Esophagus muscularis mucosa (tissue), 4 donors: Measurements from ENCODE around the gene UBE2G1. TPM values are rescaled to one million over a fixed set of nuclear protein-coding genes. Genes with fewer than 3 reads are reported as not detected.
"Not testable (repeated sequence)": the region's sequence is repeated elsewhere in the genome, so short reads cannot be mapped to it uniquely, and the experiment has no call there.

Experiments
- DNase-seq: peaks from one replicate; pipeline ENCODE4 v3.0.0-alpha.2; 2017; ENCODE audit errors: extremely low spot score
- H3K27ac ChIP-seq, 4 donors: fragments of 200-600 bp; sonication (generic); replicated peaks in 1 of 4; 1 replicate in 3 of 4; 2 replicates in 1 of 4; pipeline ENCODE4 v1.5.1; 2016 to 2019; ENCODE audit warnings: mild to moderate bottlenecking in 1 of 4
- H3K27me3 ChIP-seq, 4 donors: fragments of 200-600 bp; sonication (generic); one replicate each; pipeline versions ENCODE4 v1.5.1 to v1.6.0; 2016 to 2019
- H3K36me3 ChIP-seq, 4 donors: fragments of 200-600 bp; sonication (generic); one replicate each; pipeline ENCODE4 v1.5.1; 2016 to 2019
- H3K4me1 ChIP-seq, 4 donors: fragments of 200-600 bp; sonication (generic); one replicate each; pipeline ENCODE4 v1.5.1; 2016 to 2019
- H3K4me3 ChIP-seq, 4 donors: fragments of 200-600 bp; sonication (generic); 1 replicate in 2 of 4; 2 replicates in 2 of 4; pipeline ENCODE4 v1.5.1; 2016 to 2019; ENCODE audit warnings: mild to moderate bottlenecking in 4 of 4, moderate library complexity in 1 of 4
- H3K9me3 ChIP-seq, 4 donors: fragments of 200-600 bp; sonication (generic); 1 replicate in 3 of 4; 2 replicates in 1 of 4; pipeline ENCODE4 v1.5.1; 2016 to 2019
- CTCF ChIP-seq, 3 experiments: fragments of 200-600 bp in 2 of 3; fragments of 450-650 bp in 1 of 3; sonication (generic) in 2 of 3; IDR thresholded peaks; one replicate each; pipeline ENCODE4 v1.5.1; 2017 to 2019; ENCODE audit warnings: antibody characterized with exemption in 3 of 3, mild to moderate bottlenecking in 2 of 3, moderate library complexity in 1 of 3
- EP300 ChIP-seq: sonication (generic); formaldehyde crosslinking; IDR thresholded peaks from one replicate; pipeline ENCODE4 v1.6.1; 2017; ENCODE audit warnings: antibody characterized with exemption
- POLR2A ChIP-seq: fragments of 450-650 bp; IDR thresholded peaks from one replicate; pipeline ENCODE4 v1.6.1; 2017; ENCODE audit warnings: antibody characterized with exemption, moderate library complexity, mild to moderate bottlenecking, low read depth
- POLR2AphosphoS5 ChIP-seq, 2 donors: sonication (generic); formaldehyde crosslinking; IDR thresholded peaks; one replicate each; pipeline ENCODE4 v1.6.1; 2017; ENCODE audit warnings: antibody characterized with exemption in 2 of 2
- WGBS: methylation state at CpG from one replicate; pipeline ENCODE4 v1.1.5; 2018; 5-methylcytosine and 5-hydroxymethylcytosine counted together
- intact Hi-C: fragments of 100-400 bp; cut with DNase I; formaldehyde crosslinking; loops from one replicate; pipeline ENCODE4 v1.15.1; 2023
- total RNA-seq, 4 donors: library from RNA; depleted of rRNA; stranded (reverse); fragments of >200 nt; gene quantifications; one replicate each; pipeline versions ENCODE4 v1.1.0 to v1.2.1, GENCODE V29; 2016

Gene UBE2G1
- total RNA-seq, 4 donors from 2014 or later: 53.7 to 84.3 (median 61.2) TPM

DNA sequence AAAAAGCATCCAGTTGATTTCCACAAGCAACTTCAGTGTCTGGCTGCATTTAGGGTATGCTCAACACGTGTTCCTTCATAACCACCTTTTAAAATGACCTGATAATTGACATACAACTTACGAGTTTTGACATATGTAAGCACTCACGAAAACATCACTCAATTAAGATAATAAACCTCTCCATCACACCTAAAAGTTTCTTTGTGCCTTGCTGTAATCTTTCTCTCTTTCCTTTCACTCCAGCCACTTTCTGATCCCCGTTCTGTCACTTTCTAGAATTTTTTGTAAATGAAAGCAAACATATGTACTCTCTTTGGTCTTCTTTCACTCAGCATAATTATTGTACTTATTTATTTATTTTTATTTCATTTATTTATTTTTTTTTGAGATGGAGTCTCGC lies 20.7 kb upstream of the UBE2G1 start:
- 73% methylated on average over 5 of the region's 5 CpGs for WGBS
- Histone ChIP-seq H3K27me3 (no peaks in the 10 kb centered on the region), H3K4me1 (peaks cover 0 to 10% (median 8%) of the 10 kb centered on the region in 4 donors), H3K4me3 (no peak overlapping the region), H3K9me3 (no peaks in the 10 kb centered on the region), H3K36me3 (no peaks in the 10 kb centered on the region), H3K27ac (no peak overlapping the region)
- no peak for TF ChIP-seq POLR2AphosphoS5 (IDR thresholded peaks at IDR 0.05)
- TF ChIP-seq EP300: no peak
- TF ChIP-seq POLR2A: no peak
- no peak for TF ChIP-seq CTCF (IDR thresholded peaks at IDR 0.05)
- no peak for DNase-seq
- intact Hi-C loops: no loop called here

DNA sequence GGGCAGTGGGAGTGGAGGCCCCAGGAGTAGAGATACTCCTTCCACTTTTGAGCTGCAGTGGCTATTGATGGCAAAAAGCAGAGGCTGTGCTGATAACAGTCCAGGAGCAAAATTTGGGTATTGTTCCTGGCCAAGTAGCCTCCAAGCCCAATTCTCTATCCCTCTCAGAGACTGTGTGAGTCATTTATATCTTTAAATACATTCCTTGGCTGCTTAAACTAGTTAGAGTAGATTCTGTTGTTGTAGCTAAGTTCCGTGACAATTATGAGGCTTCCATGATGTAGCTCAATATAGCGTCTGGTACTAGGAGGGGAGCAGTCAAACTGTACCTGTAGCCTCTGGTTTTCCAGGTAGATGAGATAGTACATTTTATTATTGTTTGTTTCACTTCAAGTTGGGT lies 19.9 kb upstream of the UBE2G1 start:
- no peak for DNase-seq
- 39% methylated on average over 2 of the region's 2 CpGs for WGBS
- Histone ChIP-seq H3K36me3 (no peaks in the 10 kb centered on the region), H3K27me3 (no peaks in the 10 kb centered on the region), H3K4me3 (no peak overlapping the region), H3K9me3 (no peaks in the 10 kb centered on the region), H3K4me1 (peaks cover 0 to 17% (median 10%) of the 10 kb centered on the region in 4 donors), H3K27ac (no peak overlapping the region)
- intact Hi-C loops: no loop called here
- TF ChIP-seq POLR2AphosphoS5 (IDR thresholded peaks at IDR 0.05) (no peak), EP300 (no peak), POLR2A (no peak), CTCF (IDR thresholded peaks at IDR 0.05) (no peak)

DNA sequence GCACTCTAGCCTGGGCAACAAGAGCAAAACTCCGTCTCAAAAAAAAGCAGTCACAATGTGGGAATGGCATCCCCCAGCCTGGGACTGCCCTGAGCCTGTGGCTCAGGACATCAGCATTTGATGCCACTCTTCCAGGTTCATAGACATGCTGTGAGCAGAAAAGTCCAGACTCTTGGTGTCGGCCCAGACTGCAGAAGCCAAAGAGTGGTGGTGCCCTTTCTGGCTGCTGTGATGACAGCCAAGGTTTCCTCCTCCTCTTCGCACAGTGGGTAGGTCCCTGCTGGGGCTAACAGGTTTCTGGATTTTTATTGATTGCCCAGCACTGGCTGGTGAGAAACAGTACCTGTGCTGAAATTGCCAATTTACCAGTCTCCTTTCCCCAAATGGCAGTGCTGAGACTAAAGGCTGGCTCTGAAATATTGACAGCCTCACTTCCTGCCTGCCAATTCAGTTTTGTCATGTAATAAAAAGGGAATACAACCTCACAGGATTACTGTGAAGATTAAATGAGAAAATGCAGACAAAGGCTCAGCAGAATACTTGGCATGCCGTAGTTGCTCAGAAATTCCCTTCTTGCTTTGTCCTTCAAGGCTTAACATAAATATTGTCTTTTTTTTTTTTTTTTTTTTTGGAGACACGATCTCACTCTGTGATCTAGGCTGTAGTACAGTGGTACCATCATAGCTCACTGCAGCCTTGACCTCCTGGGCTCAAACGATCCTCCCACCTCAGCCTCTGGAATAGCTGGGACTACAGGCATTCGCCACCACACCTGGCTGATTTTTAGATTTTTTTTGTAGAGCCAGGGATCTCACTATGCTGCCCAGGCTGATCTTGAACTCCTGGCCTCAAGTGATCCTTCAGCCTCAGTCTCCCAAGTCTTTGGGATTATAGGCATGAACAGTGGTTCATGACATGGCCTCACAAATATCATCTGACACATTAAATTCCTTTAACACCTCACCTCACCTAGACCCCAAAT lies 15.5 kb upstream of the UBE2G1 start:
- no peaks in the 10 kb centered on the region for H3K9me3 ChIP-seq
- TF ChIP-seq POLR2A (no peak), POLR2AphosphoS5 (IDR thresholded peaks at IDR 0.05) (no peak), CTCF (IDR thresholded peaks at IDR 0.05) (no peak), EP300 (no peak)
- DNase-seq: no peak
- H3K27ac ChIP-seq: no peak overlapping the region
- WGBS: 66% methylated on average over 7 of the region's 7 CpGs
- intact Hi-C loops: no loop called here
- no peaks in the 10 kb centered on the region for H3K27me3 ChIP-seq
- no peaks in the 10 kb centered on the region for H3K36me3 ChIP-seq
- no peak overlapping the region for H3K4me3 ChIP-seq
- H3K4me1 ChIP-seq: peaks cover 0 to 18% (median 10%) of the 10 kb centered on the region in 4 donors

- H3K27ac ChIP-seq: no peak overlapping the region
- no peak for DNase-seq
- no peaks in the 10 kb centered on the region for H3K27me3 ChIP-seq
- H3K4me3 ChIP-seq: no peak overlapping the region
- H3K9me3 ChIP-seq: no peaks in the 10 kb centered on the region
- peaks cover 0 to 10% (median 3%) of the 10 kb centered on the region in 4 donors for H3K4me1 ChIP-seq
- TF ChIP-seq POLR2AphosphoS5 (IDR thresholded peaks at IDR 0.05) (no peak), CTCF (IDR thresholded peaks at IDR 0.05) (no peak)
- no peaks in the 10 kb centered on the region for H3K36me3 ChIP-seq
- 86% methylated on average over 1 of the region's 1 CpG for WGBS
- intact Hi-C loops: no loop called here
Observed at GRCh38 chr17:4378626-4379025, 12.2 kb upstream of the UBE2G1 start.

DNA sequence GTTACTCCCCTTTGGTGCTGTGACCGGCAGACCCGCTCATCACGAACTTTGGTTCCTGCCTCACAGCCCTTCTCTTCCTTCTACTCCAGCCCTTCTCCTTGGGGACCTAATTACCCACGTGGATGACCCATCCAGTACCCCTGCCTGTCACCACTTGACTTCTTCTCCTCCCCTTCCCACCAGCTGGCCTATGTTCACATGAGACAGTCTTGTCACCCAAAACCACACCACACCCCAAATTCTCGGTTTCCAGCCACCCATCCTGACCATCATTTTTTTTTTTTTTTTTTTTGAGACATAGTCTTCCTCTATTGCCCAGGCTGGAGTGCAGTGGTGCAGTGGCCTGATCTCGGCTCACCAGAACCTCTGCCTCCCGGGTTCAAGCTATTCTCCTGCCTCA lies 10.8 kb upstream of the UBE2G1 start:
- H3K36me3 ChIP-seq, intact Hi-C loops, DNase-seq, H3K4me1 ChIP-seq, H3K9me3 ChIP-seq, H3K4me3 ChIP-seq, H3K27me3 ChIP-seq, H3K27ac ChIP-seq: not testable (repeated sequence)
- WGBS: 93% methylated on average over 7 of the region's 7 CpGs

DNA sequence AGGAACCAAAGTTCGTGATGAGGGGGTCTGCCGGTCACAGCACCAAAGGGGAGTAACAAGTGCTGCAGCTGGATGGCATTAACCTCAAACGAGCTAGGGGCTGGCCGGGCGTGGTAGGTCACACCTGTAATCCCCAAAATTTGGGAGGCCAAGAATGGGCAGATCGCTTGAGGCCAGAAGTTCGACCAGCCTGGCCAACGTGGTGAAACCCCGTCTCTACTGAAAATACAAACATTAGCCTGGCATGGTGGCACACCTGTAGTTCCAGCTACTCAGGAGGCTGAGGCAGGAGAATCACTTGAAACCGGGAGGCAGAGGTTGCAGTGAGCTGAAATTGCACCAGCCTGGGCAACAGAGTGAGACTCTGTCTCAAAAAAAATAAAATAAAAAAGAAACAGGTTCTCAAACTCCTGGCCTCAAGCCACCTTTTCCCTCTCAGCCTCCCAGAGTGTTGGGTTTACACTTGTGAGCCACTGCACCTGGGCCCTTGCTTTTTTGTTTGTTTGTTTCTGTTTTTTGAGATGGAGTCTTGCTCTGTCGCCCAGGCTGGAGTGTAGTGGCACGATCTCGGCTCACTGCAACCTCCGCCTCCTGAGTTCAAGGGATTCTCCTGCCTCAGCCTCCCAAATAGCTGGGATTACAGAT lies 9.4 kb upstream of the UBE2G1 start:
- H3K4me3 ChIP-seq, H3K27ac ChIP-seq, H3K9me3 ChIP-seq, H3K27me3 ChIP-seq, H3K36me3 ChIP-seq, DNase-seq, H3K4me1 ChIP-seq, intact Hi-C loops: not testable (repeated sequence)
- WGBS: 95% methylated on average over 14 of the region's 14 CpGs
